ENCODE data around the gene REV3L.

- no peak for TF ChIP-seq CTCF (IDR thresholded peaks at IDR 0.05 in 2 of 3, conservative IDR thresholded peaks at IDR 0.05 in 1 of 3; ENCODE audit: insufficient read depth in 2 of 3, low read depth in 1 of 3, low read length in 3 of 3)
- TF ChIP-seq HNRNPL (IDR thresholded peaks at IDR 0.05; ENCODE audit: low read depth, low read length) = no peak
- no peak for TF ChIP-seq NR2C2 (CRISPR knock-in tag; IDR thresholded peaks at IDR 0.05)
- TF ChIP-seq NR2C2 (tag; IDR thresholded peaks at IDR 0.05) = no peak
- no peak for TF ChIP-seq JUND (IDR thresholded peaks at IDR 0.05; ENCODE audit: borderline replicate concordance, low read depth, low read length)
- no peak for TF ChIP-seq JUND (tag; IDR thresholded peaks at IDR 0.05; ENCODE audit: borderline replicate concordance, low read depth, low read length)
- no peak for TF ChIP-seq RBFOX2 (IDR thresholded peaks at IDR 0.05; ENCODE audit: low read depth, low read length)
- no peak for TF ChIP-seq TAF1 (IDR thresholded peaks at IDR 0.05; ENCODE audit: control insufficient read depth, extremely low read depth, insufficient read depth, low read length, severe bottlenecking)
- no peak for TF ChIP-seq ATF2 (CRISPR knock-in tag; IDR thresholded peaks at IDR 0.05)
- TF ChIP-seq SREBF1 (IDR thresholded peaks at IDR 0.05; ENCODE audit: borderline replicate concordance, low read depth, low read length) = no peak
These were observed 3.5 kb upstream of the REV3L start for GRCh38 chr6:111486475-111486874.
